DND-41 (cell line): ENCODE data around the gene CHSY3.

Source experiments
- EZH2 ChIP-seq: IDR thresholded peaks from 3 replicates; pipeline ENCODE4 v1.6.1; 2012; ENCODE audit warnings: borderline replicate concordance, low read depth, mild to moderate bottlenecking, moderate library complexity, low read length, inconsistent platforms; ENCODE audit not compliant: severe bottlenecking
- TF ChIP-seq, protein P1 (sequence below): IDR thresholded peaks from 2 replicates; pipeline ENCODE4 v1.5.1; 2012; ENCODE audit warnings: borderline replicate concordance, low read length, moderate library complexity, mild to moderate bottlenecking; ENCODE audit not compliant: poor library complexity, severe bottlenecking; ENCODE audit errors: extremely low read depth

DNA sequence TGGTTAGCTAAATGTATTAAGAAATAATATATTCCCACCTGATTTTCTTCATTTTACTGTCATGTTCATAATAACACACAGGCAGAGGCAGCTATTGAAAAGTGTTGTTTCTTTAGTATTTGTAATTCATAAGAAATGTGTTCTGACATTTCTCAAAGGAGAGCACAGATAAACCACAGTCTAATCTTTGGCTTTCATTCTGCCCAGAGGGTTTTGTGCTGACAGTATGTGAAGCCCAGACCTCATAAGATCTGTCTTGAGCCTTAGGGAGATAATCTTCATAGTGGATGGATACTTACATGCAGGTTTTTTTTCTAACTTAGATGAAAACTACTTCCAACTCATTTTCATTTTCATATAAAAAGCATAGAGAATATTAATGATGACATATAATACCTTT is 206.1 kb downstream of the CHSY3 start:
- TF ChIP-seq, protein P1, sequence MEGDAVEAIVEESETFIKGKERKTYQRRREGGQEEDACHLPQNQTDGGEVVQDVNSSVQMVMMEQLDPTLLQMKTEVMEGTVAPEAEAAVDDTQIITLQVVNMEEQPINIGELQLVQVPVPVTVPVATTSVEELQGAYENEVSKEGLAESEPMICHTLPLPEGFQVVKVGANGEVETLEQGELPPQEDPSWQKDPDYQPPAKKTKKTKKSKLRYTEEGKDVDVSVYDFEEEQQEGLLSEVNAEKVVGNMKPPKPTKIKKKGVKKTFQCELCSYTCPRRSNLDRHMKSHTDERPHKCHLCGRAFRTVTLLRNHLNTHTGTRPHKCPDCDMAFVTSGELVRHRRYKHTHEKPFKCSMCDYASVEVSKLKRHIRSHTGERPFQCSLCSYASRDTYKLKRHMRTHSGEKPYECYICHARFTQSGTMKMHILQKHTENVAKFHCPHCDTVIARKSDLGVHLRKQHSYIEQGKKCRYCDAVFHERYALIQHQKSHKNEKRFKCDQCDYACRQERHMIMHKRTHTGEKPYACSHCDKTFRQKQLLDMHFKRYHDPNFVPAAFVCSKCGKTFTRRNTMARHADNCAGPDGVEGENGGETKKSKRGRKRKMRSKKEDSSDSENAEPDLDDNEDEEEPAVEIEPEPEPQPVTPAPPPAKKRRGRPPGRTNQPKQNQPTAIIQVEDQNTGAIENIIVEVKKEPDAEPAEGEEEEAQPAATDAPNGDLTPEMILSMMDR, result no peak
- TF ChIP-seq EZH2, result no peak
